IPS DF 6.9 (cell line): ENCODE measurements around the gene JMJD8.
A peak's percentile ranks its signal among the peaks of the same experiment; 100 is the strongest.

Experiments
- DNase-seq: peaks from one replicate; pipeline ENCODE4 v3.0.0-alpha.2; 2013; ENCODE audit warnings: low read depth, low spot score
- H3K27ac ChIP-seq: one replicate; pipeline ENCODE4 v1.5.1; 2013; ENCODE audit warnings: low read length, control low read depth
- H3K27me3 ChIP-seq: 2 replicates; pipeline ENCODE4 v1.6.1; 2013; ENCODE audit warnings: mild to moderate bottlenecking, low read length; ENCODE audit not compliant: control insufficient read depth, insufficient read depth
- H3K36me3 ChIP-seq: 2 replicates; pipeline ENCODE4 v1.6.1; 2013; ENCODE audit warnings: low read length; ENCODE audit not compliant: control insufficient read depth, insufficient read depth
- H3K4me1 ChIP-seq: 2 replicates; pipeline ENCODE4 v1.6.1; 2013; ENCODE audit warnings: low read length; ENCODE audit not compliant: control insufficient read depth, insufficient read depth
- H3K4me3 ChIP-seq: 2 replicates; pipeline ENCODE4 v1.5.1; 2013; ENCODE audit warnings: mild to moderate bottlenecking, low read length
- H3K9me3 ChIP-seq: 2 replicates; pipeline ENCODE4 v1.6.1; 2013; ENCODE audit warnings: low read length, inconsistent platforms; ENCODE audit not compliant: control insufficient read depth, insufficient read depth
- WGBS: extraction: QIAGEN DNeasy Blood & Tissue Kit; methylation state at CpG from one replicate; pipeline ENCODE4 v1.1.7; 2013; ENCODE audit warnings: mixed read lengths, missing lambda C conversion rate; ENCODE audit not compliant: insufficient read length, insufficient coverage; 5-methylcytosine and 5-hydroxymethylcytosine counted together

The JMJD8 gene

GRCh38 chr16:684071-684794, at the start of gene JMJD8:
TSS of gene JMJD8 (minus strand) at chr16:684334. CDS start at chr16:684319, 15 bp downstream.
- Histone ChIP-seq H3K36me3 (peaks cover 31% of the 10 kb centered on the region), H3K9me3 (no peaks in the 10 kb centered on the region), H3K27me3 (no peaks in the 10 kb centered on the region), H3K4me3 (peak within 1 kb of the TSS; percentile 94), H3K4me1 (peaks cover 3% of the 10 kb centered on the region; the same call in 1 of the 2 replicates), H3K27ac (no peak within 1 kb of the TSS)
- DNase-seq: no peak
- WGBS: no CpG with 5 or more reads among the region's 91 CpGs

- no peaks in the 10 kb centered on the region; the same call in 1 of the 2 replicates for H3K4me1 ChIP-seq
- H3K27me3 ChIP-seq: no peaks in the 10 kb centered on the region
- no peak for DNase-seq
- no peaks in the 10 kb centered on the region for H3K9me3 ChIP-seq
- no CpG with 5 or more reads among the region's 34 CpGs for WGBS
- no peak overlapping the region for H3K4me3 ChIP-seq
- peaks cover 14% of the 10 kb centered on the region; the same call in 1 of the 2 replicates for H3K36me3 ChIP-seq
- no peak overlapping the region for H3K27ac ChIP-seq
These were observed 49.5 kb upstream of the JMJD8 start for GRCh38 chr16:733382-734207.

GRCh38 chr16:732936-733335, 48.8 kb upstream of the JMJD8 start:
- WGBS: no CpG with 5 or more reads among the region's 13 CpGs
- H3K36me3 ChIP-seq: peaks cover 14% of the 10 kb centered on the region; the same call in 1 of the 2 replicates
- H3K27me3 ChIP-seq: no peaks in the 10 kb centered on the region
- H3K9me3 ChIP-seq: no peaks in the 10 kb centered on the region
- no peak overlapping the region for H3K4me3 ChIP-seq
- H3K4me1 ChIP-seq: no peaks in the 10 kb centered on the region; the same call in 1 of the 2 replicates
- DNase-seq: no peak
- no peak overlapping the region for H3K27ac ChIP-seq

- Histone ChIP-seq H3K4me1 (no peaks in the 10 kb centered on the region; the same call in 1 of the 2 replicates), H3K36me3 (peaks cover 14% of the 10 kb centered on the region; the same call in 1 of the 2 replicates), H3K4me3 (no peak overlapping the region), H3K9me3 (no peaks in the 10 kb centered on the region), H3K27ac (no peak overlapping the region), H3K27me3 (no peaks in the 10 kb centered on the region)
- DNase-seq: no peak
- WGBS: no CpG with 5 or more reads among the region's 12 CpGs
These were observed 48.2 kb upstream of the JMJD8 start for GRCh38 chr16:732332-732731.

- peaks cover 12% of the 10 kb centered on the region; the same call in 1 of the 2 replicates for H3K36me3 ChIP-seq
- WGBS: no CpG with 5 or more reads among the region's 22 CpGs
- no peak overlapping the region for H3K4me3 ChIP-seq
- peaks cover 3% of the 10 kb centered on the region; the same call in 1 of the 2 replicates for H3K4me1 ChIP-seq
- no peaks in the 10 kb centered on the region for H3K27me3 ChIP-seq
- H3K27ac ChIP-seq: no peak overlapping the region
- no peaks in the 10 kb centered on the region for H3K9me3 ChIP-seq
- DNase-seq: no peak
These were observed 46.8 kb upstream of the JMJD8 start for GRCh38 chr16:730666-731509.

GRCh38 chr16:729768-730665, 45.9 kb upstream of the JMJD8 start:
- H3K27ac ChIP-seq: no peak overlapping the region
- peaks cover 8% of the 10 kb centered on the region; the same call in 1 of the 2 replicates for H3K36me3 ChIP-seq
- no peak overlapping the region for H3K4me3 ChIP-seq
- H3K27me3 ChIP-seq: no peaks in the 10 kb centered on the region
- H3K4me1 ChIP-seq: peaks cover 3% of the 10 kb centered on the region; the same call in 1 of the 2 replicates
- no CpG with 5 or more reads among the region's 37 CpGs for WGBS
- no peak for DNase-seq
- no peaks in the 10 kb centered on the region for H3K9me3 ChIP-seq

- WGBS: no CpG with 5 or more reads among the region's 55 CpGs
- peaks cover 3% of the 10 kb centered on the region; the same call in 1 of the 2 replicates for H3K4me1 ChIP-seq
These were observed 45.0 kb upstream of the JMJD8 start for GRCh38 chr16:728890-729744.

GRCh38 chr16:728131-728889, 44.2 kb upstream of the JMJD8 start:
- peak overlapping the region; percentile 51; the same call in 1 of the 2 replicates for H3K4me3 ChIP-seq
- no CpG with 5 or more reads among the region's 80 CpGs for WGBS
- H3K27ac ChIP-seq: no peak overlapping the region
- H3K27me3 ChIP-seq: no peaks in the 10 kb centered on the region
- H3K4me1 ChIP-seq: peaks cover 3% of the 10 kb centered on the region; the same call in 1 of the 2 replicates
- no peak for DNase-seq
- H3K36me3 ChIP-seq: no peaks in the 10 kb centered on the region
- no peaks in the 10 kb centered on the region for H3K9me3 ChIP-seq

More at GRCh38 chr16:728890-729744, 45.0 kb upstream of the JMJD8 start:
- Histone ChIP-seq H3K9me3 (no peaks in the 10 kb centered on the region), H3K27me3 (no peaks in the 10 kb centered on the region), H3K36me3 (0 out of 2 replicates have a peak, but pooled peaks cover 3% of the 10 kb centered on the region), H3K27ac (no peak overlapping the region), H3K4me3 (peak overlapping the region; percentile 51; the same call in 1 of the 2 replicates)
- DNase-seq: no peak
